Endothelial cell (in vitro differentiated cells): ENCODE results near the gene ACAD10. TPM values are rescaled to one million over a fixed set of nuclear protein-coding genes. Genes with fewer than 3 reads are reported as not detected.
A peak's percentile ranks its signal among the peaks of the same experiment; 100 is the strongest.

Source experiments
- DNase-seq: peaks from one replicate; pipeline ENCODE4 v3.0.0; 2021; ENCODE audit warnings: low spot score
- H3K27ac Mint-ChIP-seq: one replicate; pipeline ENCODE4 v1.8.0; 2021; ENCODE audit warnings: mixed read lengths, inconsistent platforms; ENCODE audit not compliant: unreplicated experiment
- H3K27me3 Mint-ChIP-seq: one replicate; pipeline ENCODE4 v1.8.0; 2021; ENCODE audit warnings: mild to moderate bottlenecking, moderate library complexity, mixed read lengths, inconsistent platforms; ENCODE audit not compliant: unreplicated experiment
- H3K36me3 Mint-ChIP-seq: one replicate; pipeline ENCODE4 v1.8.0; 2021; ENCODE audit warnings: mild to moderate bottlenecking, low read depth, mixed read lengths, inconsistent platforms; ENCODE audit not compliant: unreplicated experiment
- H3K4me1 Mint-ChIP-seq: one replicate; pipeline ENCODE4 v1.8.0; 2021; ENCODE audit warnings: mild to moderate bottlenecking, mixed read lengths, inconsistent platforms; ENCODE audit not compliant: unreplicated experiment
- H3K4me3 Mint-ChIP-seq: one replicate; pipeline ENCODE4 v1.8.0; 2021; ENCODE audit warnings: mild to moderate bottlenecking, mixed read lengths, inconsistent platforms; ENCODE audit not compliant: unreplicated experiment
- H3K9me3 Mint-ChIP-seq: one replicate; pipeline ENCODE4 v1.8.0; 2021; ENCODE audit warnings: mixed read lengths, inconsistent platforms; ENCODE audit not compliant: unreplicated experiment
- CTCF ChIP-seq: fragments of 200-600 bp; sonication (generic); IDR thresholded peaks from one replicate; pipeline ENCODE4 v1.5.0; 2021; ENCODE audit warnings: antibody characterized with exemption; ENCODE audit not compliant: unreplicated experiment
- total RNA-seq: library from RNA; stranded (reverse); fragmentation: NEBNext Ultra II Directional; extraction: Animal tissue kit (Norgen Biotek cat#: 25700); gene quantifications from one replicate; pipeline ENCODE4 v1.2.1, GENCODE V29; 2021; ENCODE audit not compliant: unreplicated experiment

ACAD10 gene
- total RNA-seq, 1 donor from 2014 or later, result 26.8 TPM

- Mint-ChIP-seq H3K4me3 (peak overlapping the region; percentile 99), H3K9me3 (no peaks in the 10 kb centered on the region), H3K36me3 (peaks cover 10% of the 10 kb centered on the region)
Observed at GRCh38 chr12:111686574-111687105, 787 bp downstream of the ACAD10 start.

GRCh38 chr12:111687255-111687654 lies 1.4 kb downstream of the ACAD10 start:
- peaks cover 2% of the 10 kb centered on the region for H3K27me3 Mint-ChIP-seq
- DNase-seq, result no peak
- peak overlapping the region; percentile 99 for H3K4me3 Mint-ChIP-seq
- peaks cover 25% of the 10 kb centered on the region for H3K4me1 Mint-ChIP-seq
- peaks cover 7% of the 10 kb centered on the region for H3K36me3 Mint-ChIP-seq
- H3K9me3 Mint-ChIP-seq, result no peaks in the 10 kb centered on the region
- TF ChIP-seq CTCF, result no peak
- no peak overlapping the region for H3K27ac Mint-ChIP-seq

More at GRCh38 chr12:111686574-111687105, 787 bp downstream of the ACAD10 start:
- H3K27me3 Mint-ChIP-seq, result no peaks in the 10 kb centered on the region
- no peak for DNase-seq
- peaks cover 25% of the 10 kb centered on the region for H3K4me1 Mint-ChIP-seq
- peak overlapping the region; percentile 93 for H3K27ac Mint-ChIP-seq
- TF ChIP-seq CTCF, result no peak

- Mint-ChIP-seq H3K4me3 (no peak overlapping the region), H3K36me3 (peaks cover 4% of the 10 kb centered on the region), H3K27ac (no peak overlapping the region), H3K4me1 (peaks cover 25% of the 10 kb centered on the region), H3K27me3 (peaks cover 2% of the 10 kb centered on the region), H3K9me3 (no peaks in the 10 kb centered on the region)
- no peak for TF ChIP-seq CTCF
- DNase-seq, result no peak
Observed at GRCh38 chr12:111687952-111688351, 2.1 kb downstream of the ACAD10 start.

GRCh38 chr12:111691262-111691661 lies 5.4 kb downstream of the ACAD10 start:
- H3K27me3 Mint-ChIP-seq, result peaks cover 2% of the 10 kb centered on the region
- TF ChIP-seq CTCF, result no peak
- H3K9me3 Mint-ChIP-seq, result no peaks in the 10 kb centered on the region
- peaks cover 5% of the 10 kb centered on the region for H3K4me1 Mint-ChIP-seq
- no peak for DNase-seq
- H3K36me3 Mint-ChIP-seq, result peaks cover 16% of the 10 kb centered on the region
- no peak overlapping the region for H3K4me3 Mint-ChIP-seq
- H3K27ac Mint-ChIP-seq, result no peak overlapping the region

- H3K4me1 Mint-ChIP-seq, result no peaks in the 10 kb centered on the region
- no peaks in the 10 kb centered on the region for H3K9me3 Mint-ChIP-seq
- H3K36me3 Mint-ChIP-seq, result peaks cover 16% of the 10 kb centered on the region
- peaks cover 2% of the 10 kb centered on the region for H3K27me3 Mint-ChIP-seq
- no peak overlapping the region for H3K4me3 Mint-ChIP-seq
- no peak overlapping the region for H3K27ac Mint-ChIP-seq
- DNase-seq, result peak; percentile 28
- peak; percentile 26 for TF ChIP-seq CTCF
Observed at GRCh38 chr12:111692575-111693210, 6.8 kb downstream of the ACAD10 start.
